Activated naive CD8-positive, alpha-beta T cell treated with anti-CD3 and anti-CD28 coated beads, Interleukin-2, amount 10 ng/mL, durations not matched to agents 7 days and 5 days (primary cell): ENCODE results near the gene ATXN1. TPM values are rescaled to one million over a fixed set of nuclear protein-coding genes. Genes with fewer than 3 reads are reported as not detected.
"Not testable (repeated sequence)": the region's sequence is repeated elsewhere in the genome, so short reads cannot be mapped to it uniquely, and the experiment has no call there.

ENCODE experiments used
- ATAC-seq: fragments of 150-1000 bp; cut with Tn5 transposase; one replicate; pipeline ENCODE4 v1.10.0; 2021; ENCODE audit warnings: low read depth, moderate library complexity
- POLR2A ChIA-PET: fragments of 350-600 bp; sonication (Branson Sonifier 250); formaldehyde crosslinking; loops from one replicate; lab custom pipeline; 2021; ENCODE audit warnings: antibody characterized with exemption; lab: Charles Lee
- DNase-seq: peaks from one replicate; pipeline ENCODE4 v3.0.0; 2021
- H3K27ac Mint-ChIP-seq: one replicate; pipeline ENCODE4 v1.8.0; 2022; ENCODE audit warnings: mild to moderate bottlenecking, mixed read lengths
- H3K27me3 Mint-ChIP-seq: one replicate; pipeline ENCODE4 v1.8.0; 2022; ENCODE audit warnings: mild to moderate bottlenecking, moderate library complexity, mixed read lengths
- H3K36me3 Mint-ChIP-seq: one replicate; pipeline ENCODE4 v1.8.0; 2021; ENCODE audit warnings: mild to moderate bottlenecking, mixed read lengths
- H3K4me1 Mint-ChIP-seq: one replicate; pipeline ENCODE4 v1.8.0; 2021; ENCODE audit warnings: mixed read lengths
- H3K4me3 Mint-ChIP-seq: one replicate; pipeline ENCODE4 v1.8.0; 2022; ENCODE audit warnings: mild to moderate bottlenecking, moderate library complexity, mixed read lengths
- H3K9me3 Mint-ChIP-seq: one replicate; pipeline ENCODE4 v1.8.0; 2021; ENCODE audit warnings: mixed read lengths
- total RNA-seq, 2 experiments: library from RNA; stranded (reverse); gene quantifications; one replicate each; pipeline ENCODE4 v1.2.3, GENCODE V29; 2021

The ATXN1 gene
- total RNA-seq, 2 experiments from 2014 or later, result 63.6 to 67.2 TPM

DNA sequence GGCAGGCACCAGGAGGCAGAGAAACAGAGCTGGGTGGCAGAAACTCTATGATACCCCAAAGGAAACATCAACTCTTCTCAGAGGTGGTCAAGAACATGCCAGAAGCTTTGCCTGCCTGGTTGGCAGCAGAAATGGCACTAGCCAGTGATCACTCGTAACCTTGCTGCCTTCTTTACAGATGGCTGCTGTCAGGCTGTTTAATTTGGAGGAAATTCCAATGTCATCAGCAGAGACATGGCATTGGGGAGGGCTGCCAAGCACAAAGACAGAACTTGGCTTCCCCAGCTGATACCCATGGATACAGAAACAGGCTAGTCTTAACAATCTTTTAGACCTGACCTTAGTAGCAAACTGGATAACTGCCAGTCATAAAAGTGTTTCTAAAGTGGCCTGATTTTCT lies 369.2 kb downstream of the ATXN1 start:
- H3K4me3 Mint-ChIP-seq, result no peak overlapping the region
- no peak for DNase-seq
- peaks cover 1% of the 10 kb centered on the region for H3K36me3 Mint-ChIP-seq
- H3K9me3 Mint-ChIP-seq, result no peaks in the 10 kb centered on the region
- no peaks in the 10 kb centered on the region for H3K4me1 Mint-ChIP-seq
- no peak overlapping the region for H3K27ac Mint-ChIP-seq
- ATAC-seq, result no peak
- POLR2A ChIA-PET, result no interaction called here
- H3K27me3 Mint-ChIP-seq, result no peaks in the 10 kb centered on the region

DNA sequence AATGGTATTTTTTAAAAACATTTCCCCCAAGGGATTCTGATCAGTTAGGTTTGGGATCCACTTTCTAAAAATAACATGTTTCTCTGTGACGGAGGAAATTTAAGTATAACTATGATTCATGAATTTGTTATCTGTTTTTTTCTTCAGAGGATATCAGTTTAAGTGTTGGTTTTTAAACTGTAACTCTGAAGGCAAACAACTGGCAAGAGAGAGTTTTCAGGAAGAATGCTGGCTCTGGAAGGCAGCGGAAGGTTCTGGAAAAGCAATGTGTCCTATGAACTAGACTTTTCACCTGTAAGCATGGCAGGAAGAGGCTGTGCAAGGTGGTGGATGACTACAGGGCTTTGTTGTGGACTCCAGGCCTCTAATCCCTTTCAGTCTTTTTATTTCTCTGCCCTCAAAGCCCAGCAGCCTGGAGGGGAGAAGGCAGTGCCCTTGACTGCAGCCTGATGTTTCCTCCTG lies 369.8 kb downstream of the ATXN1 start:
- Mint-ChIP-seq H3K4me3 (no peak overlapping the region), H3K4me1 (no peaks in the 10 kb centered on the region), H3K27me3 (no peaks in the 10 kb centered on the region), H3K9me3 (no peaks in the 10 kb centered on the region), H3K27ac (no peak overlapping the region), H3K36me3 (peaks cover 1% of the 10 kb centered on the region)
- ATAC-seq (no peak), DNase-seq (no peak)
- POLR2A ChIA-PET, result no interaction called here

DNA sequence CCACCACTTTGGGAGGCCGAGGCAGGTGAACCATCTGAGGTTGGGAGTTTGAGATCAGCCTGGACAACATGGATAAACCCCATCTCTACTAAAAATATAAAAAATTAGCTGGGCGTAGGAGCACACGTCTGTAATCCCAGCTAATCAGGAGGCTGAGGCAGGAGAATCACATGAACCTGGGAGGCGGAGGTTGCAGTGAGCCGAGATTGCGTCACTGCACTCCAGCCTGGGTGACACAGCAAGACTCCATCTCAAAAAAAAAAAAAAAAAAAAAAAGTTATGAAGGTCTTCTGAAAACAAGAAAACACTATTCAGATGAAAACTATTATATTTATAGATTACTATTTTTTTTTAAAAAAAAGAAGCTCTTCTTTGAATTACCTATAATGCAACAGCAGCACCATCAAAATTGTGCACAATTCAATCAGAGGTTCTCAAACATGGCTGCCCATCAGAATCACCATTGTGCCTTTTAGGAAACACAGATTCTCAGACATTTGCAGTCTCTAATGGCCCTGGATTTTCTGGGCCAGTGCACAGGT lies 370.3 kb downstream of the ATXN1 start:
- ATAC-seq, H3K4me3 Mint-ChIP-seq, H3K4me1 Mint-ChIP-seq, DNase-seq, H3K27ac Mint-ChIP-seq, H3K9me3 Mint-ChIP-seq, POLR2A ChIA-PET, H3K36me3 Mint-ChIP-seq, H3K27me3 Mint-ChIP-seq: not testable (repeated sequence)

DNA sequence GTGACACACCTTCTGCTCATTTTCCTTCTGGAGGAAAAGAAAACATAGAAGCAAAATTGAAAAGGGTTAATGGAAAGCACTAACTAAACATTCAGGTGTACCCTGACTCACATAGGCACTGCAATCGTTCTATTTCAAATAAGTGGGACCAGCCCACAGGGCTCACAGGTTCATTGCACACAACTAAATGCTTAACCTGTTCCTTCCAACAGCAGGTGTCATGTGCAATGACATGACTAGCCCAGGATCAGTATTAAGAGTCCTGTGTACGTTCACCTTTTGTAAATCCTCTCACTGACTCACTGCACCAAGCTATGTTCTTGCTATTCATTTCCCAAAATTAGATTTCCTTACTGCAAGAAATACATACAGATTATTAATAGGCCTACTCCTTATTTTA lies 371.6 kb downstream of the ATXN1 start:
- ATAC-seq, result no peak

DNA sequence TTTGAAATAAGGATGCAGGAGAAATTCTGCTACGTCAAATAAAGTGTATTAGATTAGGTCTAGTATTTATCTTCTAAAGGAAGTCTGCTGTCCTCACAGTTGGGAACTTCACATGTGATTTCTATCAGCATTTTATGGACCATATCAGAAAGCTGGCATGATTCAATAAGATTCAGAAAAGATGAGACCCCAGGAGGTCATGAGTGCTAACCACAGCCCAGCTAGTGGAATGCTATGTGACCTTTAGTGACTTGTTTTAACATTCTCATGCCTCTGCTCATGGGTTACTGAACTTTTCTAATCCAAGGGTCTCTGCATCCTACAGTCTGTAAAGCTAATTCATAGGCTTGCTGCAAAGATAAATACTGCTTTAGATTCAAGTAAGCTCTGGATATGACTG lies 372.8 kb downstream of the ATXN1 start:
- Mint-ChIP-seq H3K9me3 (no peaks in the 10 kb centered on the region), H3K4me3 (no peak overlapping the region), H3K4me1 (no peaks in the 10 kb centered on the region), H3K27ac (no peak overlapping the region), H3K36me3 (peaks cover under 1% of the 10 kb centered on the region), H3K27me3 (no peaks in the 10 kb centered on the region)
- no peak for DNase-seq
- POLR2A ChIA-PET, result no interaction called here
- ATAC-seq, result no peak

More for the DNA sequence above, 371.6 kb downstream of the ATXN1 start:
- no peaks in the 10 kb centered on the region for H3K27me3 Mint-ChIP-seq
- H3K36me3 Mint-ChIP-seq, result peaks cover 1% of the 10 kb centered on the region
- DNase-seq, result no peak
- no peak overlapping the region for H3K4me3 Mint-ChIP-seq
- no peak overlapping the region for H3K27ac Mint-ChIP-seq
- no peaks in the 10 kb centered on the region for H3K9me3 Mint-ChIP-seq
- no peaks in the 10 kb centered on the region for H3K4me1 Mint-ChIP-seq
- POLR2A ChIA-PET, result no interaction called here

DNA sequence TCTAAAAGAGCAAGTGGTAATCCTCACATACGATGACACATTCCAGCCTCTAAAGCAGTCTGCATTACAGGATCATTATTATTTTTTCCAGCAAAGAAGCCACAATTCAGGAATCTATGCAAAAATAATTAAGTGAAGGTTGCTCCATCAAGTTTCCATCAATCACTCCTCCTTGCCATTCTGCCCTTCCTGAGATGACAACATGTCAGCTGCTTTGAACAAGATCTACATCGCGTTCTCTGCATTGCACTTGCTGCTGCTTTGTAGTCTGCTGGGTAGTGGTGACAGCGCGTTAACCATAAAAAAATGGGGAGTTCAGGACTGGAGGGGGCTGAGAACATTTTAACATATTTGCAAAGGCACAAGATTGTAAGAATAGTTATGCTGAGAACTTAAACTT lies 375.2 kb downstream of the ATXN1 start:
- Mint-ChIP-seq H3K27ac (no peak overlapping the region), H3K4me1 (no peaks in the 10 kb centered on the region), H3K4me3 (no peak overlapping the region), H3K27me3 (no peaks in the 10 kb centered on the region), H3K36me3 (peaks cover 2% of the 10 kb centered on the region), H3K9me3 (no peaks in the 10 kb centered on the region)
- no peak for DNase-seq
- ATAC-seq, result no peak
- POLR2A ChIA-PET, result no interaction called here

DNA sequence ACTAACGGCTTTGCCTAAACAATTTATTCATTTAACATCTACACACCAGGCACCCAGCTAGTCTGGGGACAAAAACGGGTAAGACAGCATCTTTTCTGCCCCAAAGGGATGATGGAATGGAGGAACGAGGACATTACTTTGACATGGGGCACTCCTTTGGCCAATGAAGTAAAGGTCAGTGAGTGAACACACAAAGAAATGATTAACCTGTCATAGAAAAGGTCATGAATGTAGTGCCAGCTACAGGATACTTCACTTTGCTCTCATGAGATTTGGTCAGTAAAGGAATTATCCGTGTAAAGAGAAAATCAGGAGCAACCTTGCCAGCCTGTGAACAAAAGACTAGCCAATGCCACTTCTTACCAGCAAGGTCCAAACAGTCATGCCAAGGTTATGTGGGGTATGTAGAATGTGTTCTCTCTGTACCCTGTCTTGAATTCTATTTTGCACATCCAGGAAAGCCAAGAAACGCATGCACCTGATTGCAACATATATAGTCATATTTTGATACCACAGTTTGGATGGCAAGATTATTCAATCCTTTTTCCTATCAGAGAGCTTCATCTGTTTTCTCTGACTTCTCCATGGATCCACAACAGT lies 377.6 kb downstream of the ATXN1 start:
- Mint-ChIP-seq H3K27me3 (no peaks in the 10 kb centered on the region), H3K9me3 (no peaks in the 10 kb centered on the region), H3K36me3 (peaks cover 2% of the 10 kb centered on the region), H3K4me1 (no peaks in the 10 kb centered on the region), H3K4me3 (no peak overlapping the region), H3K27ac (no peak overlapping the region)
- ATAC-seq, result no peak
- no peak for DNase-seq
- POLR2A ChIA-PET, result no interaction called here

DNA sequence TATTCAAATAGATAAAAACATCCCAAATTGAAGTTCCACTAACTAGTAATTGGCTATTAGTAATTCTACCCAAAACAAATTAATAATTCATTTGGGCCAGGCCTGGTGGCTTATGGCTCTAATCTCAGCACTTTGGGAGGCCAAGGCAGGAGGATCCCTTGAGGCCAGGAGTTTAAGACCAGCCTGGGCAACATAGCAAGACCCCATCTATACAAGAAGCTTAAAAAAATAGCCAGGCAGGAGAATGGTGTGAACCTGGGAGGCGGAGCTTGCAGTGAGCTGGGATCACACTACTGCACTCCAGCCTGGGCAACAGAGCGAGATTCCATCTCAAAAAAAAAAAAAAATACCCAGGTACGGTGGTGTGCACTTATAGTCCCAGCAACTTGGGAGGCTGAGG lies 379.3 kb downstream of the ATXN1 start:
- not testable (repeated sequence) for H3K4me1 Mint-ChIP-seq, H3K36me3 Mint-ChIP-seq, H3K27ac Mint-ChIP-seq, H3K9me3 Mint-ChIP-seq, DNase-seq, H3K27me3 Mint-ChIP-seq, ATAC-seq, H3K4me3 Mint-ChIP-seq
- POLR2A ChIA-PET, result interaction anchor here (0.7 kb wide), 1 partner anchor 50 kb away, joined by 3 read pairs; no protein-coding TSS in a partner anchor

DNA sequence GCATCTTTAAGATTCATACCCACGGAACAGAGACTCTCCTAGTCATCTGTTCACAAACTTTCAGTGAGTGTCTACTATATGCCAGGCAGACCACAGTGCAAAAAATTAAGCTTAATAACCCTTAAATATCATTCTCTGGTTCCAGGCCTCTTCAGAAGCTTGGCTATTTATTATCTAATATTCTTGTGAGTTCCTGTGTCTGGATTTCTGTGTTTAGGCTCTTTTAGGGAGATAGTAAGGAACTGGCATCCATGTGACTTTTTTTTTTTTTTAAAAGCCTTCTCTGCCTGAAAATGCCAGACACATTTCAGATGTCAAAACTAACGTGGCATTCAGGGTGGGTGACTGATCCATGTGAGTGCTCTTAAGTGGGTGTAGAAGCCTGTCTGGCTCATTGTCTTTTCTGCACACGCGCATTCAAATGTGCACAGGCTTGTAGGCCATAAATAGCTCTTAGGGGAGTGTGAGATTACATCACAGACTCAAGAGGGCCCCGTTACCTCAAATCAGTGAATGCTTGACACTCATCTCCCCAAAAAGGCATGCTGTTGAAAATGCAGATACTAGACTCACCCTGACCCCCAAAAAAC lies 380.9 kb downstream of the ATXN1 start:
- Mint-ChIP-seq H3K4me1 (no peaks in the 10 kb centered on the region), H3K27me3 (no peaks in the 10 kb centered on the region), H3K4me3 (no peak overlapping the region), H3K27ac (no peak overlapping the region), H3K9me3 (no peaks in the 10 kb centered on the region), H3K36me3 (peaks cover 2% of the 10 kb centered on the region)
- DNase-seq, result no peak
- ATAC-seq, result no peak
- POLR2A ChIA-PET, result no interaction called here

DNA sequence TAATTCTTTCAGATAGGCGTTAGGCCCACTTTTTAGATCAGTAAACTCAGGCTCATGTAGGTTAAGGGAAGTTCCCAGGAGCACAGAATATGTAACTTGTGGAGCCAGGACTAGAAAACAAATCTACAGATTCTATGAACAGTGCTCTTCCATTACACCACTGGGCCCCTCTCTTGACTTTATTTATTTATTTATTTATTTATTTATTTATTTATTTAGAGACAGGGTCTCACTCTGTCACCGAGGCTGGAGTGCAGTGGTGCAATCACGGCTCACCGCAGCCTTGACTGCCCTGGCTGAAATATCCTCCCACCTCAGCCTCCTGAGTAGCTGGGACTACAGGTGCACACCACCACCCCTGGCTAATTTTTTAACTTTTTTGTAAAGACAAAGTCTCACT lies 382.9 kb downstream of the ATXN1 start:
- H3K36me3 Mint-ChIP-seq, ATAC-seq, H3K4me1 Mint-ChIP-seq, DNase-seq, POLR2A ChIA-PET, H3K4me3 Mint-ChIP-seq, H3K27me3 Mint-ChIP-seq, H3K27ac Mint-ChIP-seq, H3K9me3 Mint-ChIP-seq: not testable (repeated sequence)

DNA sequence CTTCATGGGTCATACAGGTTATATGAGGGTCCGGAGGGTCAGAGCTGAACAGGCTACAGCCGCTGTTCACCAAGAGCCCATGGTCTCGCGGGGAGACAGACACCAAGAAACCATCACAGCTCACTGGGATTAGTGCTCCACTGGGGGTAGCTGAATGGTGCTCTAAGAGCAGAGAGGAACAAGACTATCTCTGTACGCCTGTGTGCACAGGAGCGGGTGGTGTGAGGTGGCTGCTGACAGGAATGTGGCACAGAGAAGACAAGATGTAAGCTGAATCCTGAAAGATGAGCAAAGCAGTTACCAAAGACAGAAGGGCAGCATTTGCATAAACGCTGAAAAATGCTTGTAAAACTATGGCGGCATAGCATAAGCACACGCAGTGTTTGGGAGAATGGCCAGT lies 383.8 kb downstream of the ATXN1 start:
- Mint-ChIP-seq H3K4me1 (peaks cover 5% of the 10 kb centered on the region), H3K27me3 (no peaks in the 10 kb centered on the region), H3K4me3 (no peak overlapping the region), H3K36me3 (no peaks in the 10 kb centered on the region), H3K9me3 (no peaks in the 10 kb centered on the region), H3K27ac (no peak overlapping the region)
- DNase-seq (no peak), ATAC-seq (no peak)
- POLR2A ChIA-PET, result no interaction called here

DNA sequence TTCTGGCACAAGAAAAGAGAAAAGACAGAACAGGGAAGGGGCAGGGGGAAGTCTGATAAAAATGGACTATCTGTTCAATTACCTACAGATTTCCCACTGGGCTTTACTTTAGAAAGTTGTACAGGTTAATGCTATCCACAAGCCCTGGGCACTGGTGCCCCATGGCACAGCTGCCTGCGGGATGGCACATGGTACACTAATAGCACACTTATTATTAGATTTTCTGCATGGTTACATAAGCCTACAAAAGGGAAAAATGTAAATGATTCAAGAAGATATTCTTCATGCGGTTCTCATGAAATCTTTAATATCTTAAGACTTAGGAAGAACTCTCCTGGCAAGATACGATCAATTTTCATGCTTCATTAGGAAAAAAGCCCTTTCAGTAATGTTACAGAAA lies 385.4 kb downstream of the ATXN1 start:
- H3K4me3 Mint-ChIP-seq, result no peak overlapping the region
- DNase-seq, result no peak
- H3K27ac Mint-ChIP-seq, result no peak overlapping the region
- peaks cover 7% of the 10 kb centered on the region for H3K4me1 Mint-ChIP-seq
- H3K27me3 Mint-ChIP-seq, result no peaks in the 10 kb centered on the region
- POLR2A ChIA-PET, result no interaction called here
- peaks cover 3% of the 10 kb centered on the region for H3K36me3 Mint-ChIP-seq
- ATAC-seq, result no peak
- H3K9me3 Mint-ChIP-seq, result no peaks in the 10 kb centered on the region

DNA sequence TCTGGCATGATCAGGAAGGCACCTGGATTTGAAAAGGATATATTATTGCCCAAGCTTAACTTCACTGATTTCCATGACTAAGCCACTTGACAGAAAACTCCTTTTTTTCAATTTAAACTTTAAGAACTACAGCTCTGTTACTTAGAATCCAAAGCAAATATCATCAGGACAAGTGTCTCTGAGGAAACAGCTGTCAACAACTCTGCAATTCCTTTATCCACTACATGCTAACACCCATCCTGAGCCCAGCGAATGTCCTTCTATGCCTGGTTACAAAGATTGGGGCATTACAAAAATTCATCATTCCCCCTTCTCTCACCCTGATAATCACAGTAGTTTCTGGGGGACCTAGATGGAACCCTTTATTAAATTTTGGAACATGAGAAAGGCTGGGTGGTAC lies 386.1 kb downstream of the ATXN1 start:
- DNase-seq (no peak), ATAC-seq (no peak)
- Mint-ChIP-seq H3K27ac (no peak overlapping the region), H3K36me3 (peaks cover 3% of the 10 kb centered on the region), H3K4me1 (peaks cover 7% of the 10 kb centered on the region), H3K9me3 (no peaks in the 10 kb centered on the region), H3K4me3 (no peak overlapping the region), H3K27me3 (no peaks in the 10 kb centered on the region)
- POLR2A ChIA-PET, result no interaction called here

DNA sequence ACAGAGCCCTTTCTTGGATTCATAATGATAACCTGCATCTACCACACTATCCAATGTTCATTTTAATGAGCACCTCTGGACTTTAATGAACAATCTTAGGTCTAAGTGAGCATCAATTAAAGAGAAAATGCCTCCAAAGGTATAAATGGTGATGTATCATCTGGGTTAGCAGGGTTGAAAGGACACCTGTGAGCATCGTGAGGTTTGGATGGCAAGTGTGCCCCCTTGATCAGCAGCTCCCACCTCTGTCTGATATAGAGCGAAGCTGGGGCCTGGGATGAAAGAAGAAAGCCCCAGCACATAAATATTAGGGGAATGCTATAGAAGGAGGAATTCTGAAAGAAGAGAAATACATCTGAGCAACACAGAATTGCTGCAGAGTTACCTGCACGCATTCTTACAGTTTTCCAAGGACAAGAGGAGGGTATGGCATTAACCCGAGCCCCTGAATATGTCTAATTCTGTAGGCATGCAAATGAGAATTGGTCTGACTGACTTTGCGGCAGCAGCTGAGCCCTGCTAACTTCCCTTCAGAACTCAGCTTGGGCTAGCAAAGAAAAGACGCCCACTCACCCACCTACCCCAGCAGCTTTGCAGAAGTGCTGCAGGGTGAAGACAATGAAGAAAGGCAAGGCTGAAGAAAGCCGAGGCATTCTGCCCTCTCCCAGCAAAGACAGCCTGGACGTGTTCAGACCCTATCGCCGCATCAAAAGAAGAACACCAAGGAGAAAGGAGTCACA lies 386.6 kb downstream of the ATXN1 start:
- DNase-seq (no peak), ATAC-seq (no peak)
- Mint-ChIP-seq H3K27ac (no peak overlapping the region), H3K27me3 (no peaks in the 10 kb centered on the region), H3K4me3 (no peak overlapping the region), H3K36me3 (peaks cover 3% of the 10 kb centered on the region), H3K4me1 (peaks cover 7% of the 10 kb centered on the region), H3K9me3 (no peaks in the 10 kb centered on the region)
- POLR2A ChIA-PET, result no interaction called here
